CD4-positive, alpha-beta T cell (primary cell): ENCODE results near the gene ZBTB7C. TPM values are rescaled to one million over a fixed set of nuclear protein-coding genes. Genes with fewer than 3 reads are reported as not detected.

Experiments used
- ATAC-seq: fragments of 200-7000 bp; cut with Tn5 transposase; one replicate; pipeline ENCODE4 v1.10.0; 2022; ENCODE audit warnings: mild to moderate bottlenecking; ENCODE audit not compliant: poor library complexity
- CTCF ChIA-PET: fragments of 350-600 bp; sonication (Branson Sonifier 250); formaldehyde crosslinking; loops from one replicate; lab custom pipeline; 2021; ENCODE audit warnings: antibody characterized with exemption, inconsistent platforms; lab: Charles Lee
- POLR2A ChIA-PET: fragments of 350-600 bp; sonication (Branson Sonifier 250); formaldehyde crosslinking; loops from one replicate; lab custom pipeline; 2021; ENCODE audit warnings: antibody characterized with exemption, inconsistent platforms; lab: Charles Lee
- DNase-seq, 14 experiments: peaks; one replicate each; pipeline ENCODE4 v3.0.0-alpha.2; 2013 to 2020; ENCODE audit warnings: mixed read lengths in 2 of 14
- H3K27ac ChIP-seq, 2 donors: one replicate each; pipeline versions ENCODE4 v1.5.1 to v1.7.0; 2013; ENCODE audit warnings: low read length in 2 of 2, low read depth in 1 of 2, mild to moderate bottlenecking in 1 of 2
- H3K27me3 ChIP-seq, 2 experiments: 1 replicate in 1 of 2; 2 replicates in 1 of 2; pipeline versions ENCODE4 v1.6.1 to v1.7.0; 2013; ENCODE audit warnings: low read length in 2 of 2, control low read depth in 1 of 2, mild to moderate bottlenecking in 1 of 2, moderate library complexity in 1 of 2; ENCODE audit not compliant: insufficient read depth in 2 of 2, control insufficient read depth in 1 of 2
- H3K36me3 ChIP-seq: one replicate; pipeline ENCODE4 v1.6.1; 2013; ENCODE audit warnings: low read length, control low read depth; ENCODE audit not compliant: insufficient read depth
- H3K4me1 ChIP-seq: one replicate; pipeline ENCODE4 v1.6.1; 2013; ENCODE audit warnings: low read length, control low read depth; ENCODE audit not compliant: insufficient read depth
- H3K4me3 ChIP-seq: one replicate; pipeline ENCODE4 v1.5.1; 2013; ENCODE audit warnings: mild to moderate bottlenecking, low read length, moderate library complexity
- H3K9me3 ChIP-seq, 2 experiments: 1 replicate in 1 of 2; 2 replicates in 1 of 2; pipeline versions ENCODE4 v1.6.1 to v1.7.0; 2013; ENCODE audit warnings: low read length in 2 of 2, mild to moderate bottlenecking in 2 of 2, control low read depth in 1 of 2, moderate library complexity in 1 of 2; ENCODE audit not compliant: control insufficient read depth in 1 of 2, insufficient read depth in 1 of 2
- H3K27ac Mint-ChIP-seq: one replicate; pipeline ENCODE4 v1.8.0; 2020; ENCODE audit warnings: mixed read lengths
- H3K27me3 Mint-ChIP-seq: one replicate; pipeline ENCODE4 v1.8.0; 2021; ENCODE audit warnings: mixed read lengths
- H3K36me3 Mint-ChIP-seq: one replicate; pipeline ENCODE4 v1.8.0; 2021; ENCODE audit warnings: low read depth, mixed read lengths
- H3K4me1 Mint-ChIP-seq: one replicate; pipeline ENCODE4 v1.8.0; 2021; ENCODE audit warnings: low read depth, mixed read lengths
- H3K4me3 Mint-ChIP-seq: one replicate; pipeline ENCODE4 v1.8.0; 2020; ENCODE audit warnings: mild to moderate bottlenecking, mixed read lengths
- H3K9me3 Mint-ChIP-seq: one replicate; pipeline ENCODE4 v1.8.0; 2020; ENCODE audit warnings: mixed read lengths
- CTCF ChIP-seq: fragments of 200-600 bp; IDR thresholded peaks from one replicate; pipeline ENCODE4 v1.8.0; 2022; ENCODE audit warnings: antibody characterized with exemption, mild to moderate bottlenecking
- intact Hi-C, 2 experiments: fragments of 100-400 bp; cut with DNase I in 1 of 2; cut with micrococcal nuclease in 1 of 2; formaldehyde crosslinking; loops; one replicate each; pipeline versions ENCODE4 v1.15.1 to v1.9.0; 2023 to 2025; cut with DNase I, micrococcal nuclease
- total RNA-seq, 174 experiments: library from RNA in 2 of 174; stranded (reverse) in 2 of 174; gene quantifications; one replicate each; pipeline ENCODE4 v1.2.3 and lab custom pipeline; 2021 to 2026

ZBTB7C gene
- total RNA-seq, 2 experiments from 2014 or later = not detected

- intact Hi-C loops = no loop called here
Measured at GRCh38 chr18:48312066-48312465, 97.1 kb downstream of the ZBTB7C start.

DNA sequence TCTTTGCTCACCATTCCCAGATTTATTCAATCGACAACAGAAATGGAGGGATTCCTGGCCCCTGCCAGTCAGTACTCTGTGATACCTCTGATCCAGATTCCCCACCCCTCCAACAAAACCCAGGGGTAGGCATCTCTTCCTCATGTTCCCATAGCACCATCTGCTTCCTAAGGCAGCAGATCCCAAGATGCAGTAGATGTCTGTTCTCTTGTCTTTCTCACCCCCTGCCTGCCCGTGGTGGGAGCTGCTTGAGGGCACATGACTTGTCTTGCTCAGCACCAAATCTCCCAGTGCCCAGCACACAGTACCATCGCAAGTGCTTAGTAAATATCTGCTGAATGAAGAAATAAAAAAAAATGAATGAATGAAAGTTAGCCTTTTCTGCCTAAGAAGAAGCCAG, 98.2 kb downstream of the ZBTB7C start:
- ATAC-seq (no peak), DNase-seq (no peak)
- H3K4me1 Mint-ChIP-seq = no peaks in the 10 kb centered on the region
- Histone ChIP-seq H3K4me3 (no peak overlapping the region), H3K9me3 (no peaks in the 10 kb centered on the region), H3K27ac (no peak overlapping the region), H3K36me3 (no peaks in the 10 kb centered on the region), H3K4me1 (no peaks in the 10 kb centered on the region), H3K27me3 (peaks cover 0 to 4% of the 10 kb centered on the region in 2 experiments)
- H3K9me3 Mint-ChIP-seq = no peaks in the 10 kb centered on the region
- H3K27ac Mint-ChIP-seq = no peak overlapping the region
- no peak overlapping the region for H3K4me3 Mint-ChIP-seq
- H3K36me3 Mint-ChIP-seq = no peaks in the 10 kb centered on the region
- CTCF ChIA-PET = no interaction called here
- intact Hi-C loops = no loop called here
- POLR2A ChIA-PET = no interaction called here
- TF ChIP-seq CTCF = no peak
- H3K27me3 Mint-ChIP-seq = peaks cover 22% of the 10 kb centered on the region

More at GRCh38 chr18:48312066-48312465, 97.1 kb downstream of the ZBTB7C start:
- DNase-seq = no peak
- Histone ChIP-seq H3K9me3 (no peaks in the 10 kb centered on the region), H3K4me1 (no peaks in the 10 kb centered on the region), H3K27me3 (peaks cover 0 to 4% of the 10 kb centered on the region in 2 experiments), H3K36me3 (no peaks in the 10 kb centered on the region), H3K4me3 (no peak overlapping the region), H3K27ac (no peak overlapping the region)
- H3K4me1 Mint-ChIP-seq = no peaks in the 10 kb centered on the region
- peaks cover 27% of the 10 kb centered on the region for H3K27me3 Mint-ChIP-seq
- ChIA-PET POLR2A (no interaction called here), CTCF (no interaction called here)
- H3K27ac Mint-ChIP-seq = no peak overlapping the region
- TF ChIP-seq CTCF = no peak
- no peaks in the 10 kb centered on the region for H3K36me3 Mint-ChIP-seq
- no peaks in the 10 kb centered on the region for H3K9me3 Mint-ChIP-seq
- no peak for ATAC-seq
- no peak overlapping the region for H3K4me3 Mint-ChIP-seq

DNA sequence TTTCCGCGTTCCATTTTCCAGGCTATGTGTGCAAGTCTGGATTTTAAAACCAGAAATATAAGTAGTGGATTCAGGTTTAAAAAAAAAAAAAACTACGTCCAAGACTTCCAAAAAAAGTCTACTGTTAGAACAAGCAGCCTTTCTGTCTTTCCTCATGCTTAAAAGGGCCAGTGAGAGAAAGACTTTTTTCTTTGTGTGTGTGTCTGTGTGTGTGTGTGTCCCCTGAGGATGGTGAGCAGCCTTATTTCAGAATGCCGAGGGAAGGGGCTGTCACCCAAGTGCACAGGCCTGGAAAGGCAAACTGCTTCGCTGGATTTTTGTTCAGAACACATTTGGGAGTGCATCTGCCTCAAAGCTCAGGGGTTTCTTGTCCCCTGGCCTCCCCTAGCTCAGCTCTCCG, 98.8 kb downstream of the ZBTB7C start:
- no peak overlapping the region for H3K27ac ChIP-seq
- CTCF ChIA-PET = interaction anchor here (0.7 kb wide), 1 partner anchor 577 kb away, joined by 3 read pairs; no protein-coding TSS in a partner anchor
- H3K4me3 Mint-ChIP-seq = no peak overlapping the region
- intact Hi-C loops = no loop called here
- no peaks in the 10 kb centered on the region for H3K4me1 ChIP-seq
- TF ChIP-seq CTCF = no peak
- no peak overlapping the region for H3K4me3 ChIP-seq
- ATAC-seq = no peak
- H3K27me3 ChIP-seq = peaks cover 0 to 4% of the 10 kb centered on the region in 2 experiments
- no peaks in the 10 kb centered on the region for H3K9me3 Mint-ChIP-seq
- H3K36me3 Mint-ChIP-seq = no peaks in the 10 kb centered on the region
- H3K9me3 ChIP-seq = no peaks in the 10 kb centered on the region
- DNase-seq = no peak
- H3K27ac Mint-ChIP-seq = no peak overlapping the region
- peaks cover 22% of the 10 kb centered on the region for H3K27me3 Mint-ChIP-seq
- no peaks in the 10 kb centered on the region for H3K4me1 Mint-ChIP-seq
- no peaks in the 10 kb centered on the region for H3K36me3 ChIP-seq
- POLR2A ChIA-PET = no interaction called here
